UCSD-AML1 (cell line): ENCODE results near the gene DGKZ.

Experiments used
- DNase-seq: peaks from one replicate; lab custom pipeline; 2025; ENCODE audit not compliant: unreplicated experiment; lab: John Stamatoyannopoulos, UW

The DGKZ gene

DNA sequence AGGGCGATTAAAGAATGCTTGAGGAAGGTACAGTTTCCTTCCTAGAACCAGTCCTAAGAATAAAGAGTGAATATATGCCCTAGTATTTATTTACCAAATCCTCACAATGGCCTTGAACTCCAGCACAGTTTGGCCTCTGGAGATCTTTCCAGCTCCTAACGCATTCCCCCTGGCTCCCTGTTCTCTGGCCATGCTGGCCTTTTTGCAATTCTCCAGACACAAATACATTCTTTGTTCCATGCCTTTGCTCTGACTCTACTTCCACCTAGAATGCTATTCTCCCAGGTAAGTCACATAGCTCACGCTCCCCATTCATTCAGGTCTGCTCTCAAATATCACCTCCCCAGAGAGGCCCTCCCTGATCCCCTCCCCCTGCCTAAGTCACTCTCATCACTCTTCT lies 3.7 kb upstream of the DGKZ start:
- DNase-seq, result no peak

- DNase-seq, result peak; percentile 89
These were observed 2.1 kb upstream of the DGKZ start for GRCh38 chr11:46345131-46345597.

GRCh38 chr11:46345881-46346484 lies 1.3 kb upstream of the DGKZ start:
- DNase-seq, result peak; percentile 39

- DNase-seq, result no peak
These were observed 511 bp downstream of the DGKZ start for GRCh38 chr11:46347637-46348311.

- DNase-seq, result peak; percentile 58
These were observed 1.5 kb downstream of the DGKZ start for GRCh38 chr11:46348566-46349401.

DNA sequence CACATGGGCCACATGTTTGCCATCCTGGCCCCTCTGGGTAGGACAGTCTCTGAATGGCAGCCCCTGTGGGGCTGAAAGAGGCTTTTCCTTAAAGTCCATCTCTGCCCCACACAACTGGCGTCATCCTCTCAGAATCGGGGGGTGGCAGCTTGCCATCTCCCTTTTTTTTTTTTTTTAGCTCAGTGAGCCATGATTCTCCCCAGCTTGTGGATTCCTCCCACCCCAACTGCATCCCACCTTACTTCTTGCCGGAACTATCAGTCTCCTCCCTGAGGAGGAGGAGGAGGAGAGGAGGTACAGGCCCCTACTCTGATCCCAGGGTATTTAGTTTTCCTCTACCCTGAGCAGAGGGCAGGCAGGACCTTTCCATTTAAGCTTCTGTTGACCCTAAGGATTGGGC lies 3.4 kb downstream of the DGKZ start:
- no peak for DNase-seq

GRCh38 chr11:46351148-46351547 lies 3.9 kb downstream of the DGKZ start:
- no peak for DNase-seq

DNA sequence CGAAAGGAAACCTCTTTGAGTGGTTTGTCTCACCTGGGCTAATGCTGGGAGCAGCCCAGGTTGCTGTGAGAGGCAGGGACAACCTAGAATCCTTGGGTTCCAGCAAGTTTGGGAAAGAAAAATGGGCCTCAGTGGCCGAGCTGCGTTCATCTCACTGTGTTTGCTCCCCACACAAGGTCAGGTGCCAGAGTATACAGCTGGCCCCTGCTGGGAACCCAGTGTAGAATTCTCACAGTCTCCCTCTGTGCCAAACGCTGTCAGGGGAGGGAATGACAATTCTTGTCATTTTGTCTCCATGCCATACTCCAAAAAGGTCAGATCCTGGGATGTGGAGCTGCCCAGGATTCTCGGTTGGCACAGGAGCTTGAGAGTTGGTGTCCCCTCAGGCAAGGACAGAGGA lies 4.3 kb downstream of the DGKZ start:
- DNase-seq, result no peak

DNA sequence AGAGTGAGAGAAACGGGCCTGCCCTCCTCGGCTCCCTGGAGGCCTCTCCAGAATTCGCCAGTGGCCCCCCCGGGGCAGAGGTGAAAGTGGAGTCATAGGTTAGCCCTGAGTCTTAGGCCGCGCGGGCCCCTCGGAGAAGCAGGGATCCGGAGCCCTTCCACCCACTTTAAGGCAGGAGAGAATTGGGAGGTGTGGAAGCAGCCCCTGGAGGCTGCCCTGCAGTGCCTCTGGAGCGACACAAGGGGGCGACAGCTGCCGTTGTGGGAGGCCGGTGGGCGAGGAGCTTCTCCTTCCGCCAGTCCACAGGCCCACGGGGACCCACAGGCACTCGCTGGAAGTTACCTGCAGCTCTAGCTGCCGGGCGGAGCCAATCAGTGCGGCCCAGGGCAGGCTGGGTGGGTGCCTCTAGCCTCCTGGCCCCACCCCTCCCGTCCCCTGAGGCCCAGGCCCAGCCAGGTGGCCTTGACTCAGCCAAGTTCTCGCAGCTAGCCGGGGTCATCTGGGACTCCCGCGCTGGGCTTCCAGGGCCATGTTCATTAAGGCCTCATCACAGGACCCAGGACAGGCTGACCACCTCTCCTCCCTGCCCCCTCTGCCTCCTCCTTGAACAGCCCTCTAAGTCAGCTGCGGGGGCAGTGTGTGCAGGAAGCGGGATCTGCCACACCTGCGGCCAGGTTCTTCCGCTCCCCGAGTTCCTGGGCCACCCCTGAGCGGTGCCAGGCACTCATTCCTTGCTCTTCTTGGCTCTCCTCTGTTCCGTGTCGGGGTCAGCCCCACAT lies 5.0 kb downstream of the DGKZ start:
- DNase-seq, result peak; percentile 39

DNA sequence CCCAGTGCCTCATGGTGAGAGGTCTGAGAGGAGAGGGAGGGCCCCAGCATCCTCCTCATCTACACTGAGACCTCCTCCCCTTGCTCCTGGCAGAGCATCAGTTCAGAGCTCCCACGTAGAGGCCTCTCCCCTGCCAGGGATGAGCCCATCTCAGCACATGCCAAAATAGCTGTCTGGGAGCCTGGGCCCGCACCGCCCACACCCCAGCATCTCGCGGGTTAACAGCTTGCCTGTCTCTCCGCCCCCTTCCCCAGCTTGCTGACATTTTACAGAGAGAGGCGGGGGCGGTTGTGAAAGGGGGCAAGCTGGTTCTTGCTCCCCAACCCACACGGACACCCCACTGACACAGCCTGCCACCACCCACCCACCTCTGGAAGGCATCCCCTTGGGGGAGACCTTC lies 6.4 kb downstream of the DGKZ start:
- DNase-seq, result no peak

DNA sequence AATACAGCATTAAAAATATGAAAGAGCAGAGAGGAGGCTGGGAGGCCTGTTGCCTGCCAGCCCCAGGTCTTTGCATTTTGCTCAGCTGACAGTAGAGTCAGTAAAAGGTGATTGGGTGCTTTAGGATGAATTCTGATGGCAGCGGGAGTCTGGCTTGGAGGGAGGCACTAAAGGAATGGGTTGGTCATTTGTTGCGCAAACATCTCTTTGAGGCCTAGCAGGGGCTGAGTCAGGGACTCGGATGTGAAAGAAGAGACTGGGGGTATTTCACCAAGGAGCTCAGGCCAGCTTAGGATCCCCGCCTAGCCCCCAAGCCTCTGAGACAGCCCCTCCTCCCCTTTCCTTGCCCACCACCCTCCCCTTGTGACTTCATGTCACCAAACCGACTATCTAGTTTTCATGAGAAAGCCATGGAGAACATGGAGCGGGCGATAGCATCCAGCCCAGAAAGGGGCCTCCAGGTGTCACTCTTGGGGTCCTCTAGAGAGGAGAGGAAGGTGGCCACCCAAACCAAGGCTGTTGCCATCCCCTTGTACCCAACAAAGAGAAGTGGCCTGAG lies 9.7 kb downstream of the DGKZ start:
- DNase-seq, result no peak

GRCh38 chr11:46357483-46357936 lies 10.2 kb downstream of the DGKZ start:
- DNase-seq, result no peak

GRCh38 chr11:46359953-46360352 lies 12.7 kb downstream of the DGKZ start:
- DNase-seq, result no peak

- no peak for DNase-seq
These were observed 13.6 kb downstream of the DGKZ start for GRCh38 chr11:46360878-46361277.

DNA sequence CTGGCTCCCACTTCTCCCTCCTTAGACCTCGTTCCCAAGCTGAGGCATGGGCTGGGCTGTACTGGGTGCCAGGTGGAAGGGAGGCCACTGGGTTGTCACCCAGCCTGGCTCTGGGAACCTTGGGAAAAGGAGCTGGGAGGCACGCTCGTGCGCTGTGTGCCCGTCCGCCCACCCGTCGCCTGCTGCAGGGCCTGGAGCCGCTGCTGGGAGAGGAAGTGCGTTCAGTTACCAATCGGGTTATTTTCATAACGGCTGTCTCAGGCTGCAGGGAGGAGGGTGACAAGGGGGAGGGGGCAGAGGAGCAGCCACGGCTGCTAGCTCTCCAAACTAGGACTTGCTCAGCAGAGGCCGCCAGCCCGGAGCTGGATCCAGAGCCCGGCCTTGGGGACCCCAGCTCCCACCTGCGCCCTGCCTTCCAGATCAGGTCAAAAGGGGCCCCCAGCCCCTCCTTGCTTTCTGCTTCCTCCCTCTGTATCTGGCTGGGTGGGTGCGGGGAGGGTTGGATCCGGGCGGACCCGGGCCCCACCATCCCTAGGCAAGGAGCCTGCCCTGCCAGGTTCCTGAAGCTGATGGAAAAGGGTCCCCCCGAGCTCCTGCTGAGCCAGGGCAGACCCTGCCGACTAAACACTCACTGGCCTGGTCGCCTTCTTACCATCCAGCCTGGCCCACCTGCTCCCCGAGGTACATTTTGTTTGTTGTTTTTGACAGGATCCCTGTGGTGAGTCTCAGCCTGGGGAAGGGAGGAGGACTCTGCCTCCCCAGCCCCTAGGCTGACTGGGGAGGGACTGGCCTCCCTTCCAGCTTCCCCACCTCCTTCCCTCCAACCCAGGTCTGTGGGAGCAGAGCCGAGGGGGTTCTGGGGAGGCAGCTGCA lies 14.3 kb downstream of the DGKZ start:
- DNase-seq, result peak; percentile 60

DNA sequence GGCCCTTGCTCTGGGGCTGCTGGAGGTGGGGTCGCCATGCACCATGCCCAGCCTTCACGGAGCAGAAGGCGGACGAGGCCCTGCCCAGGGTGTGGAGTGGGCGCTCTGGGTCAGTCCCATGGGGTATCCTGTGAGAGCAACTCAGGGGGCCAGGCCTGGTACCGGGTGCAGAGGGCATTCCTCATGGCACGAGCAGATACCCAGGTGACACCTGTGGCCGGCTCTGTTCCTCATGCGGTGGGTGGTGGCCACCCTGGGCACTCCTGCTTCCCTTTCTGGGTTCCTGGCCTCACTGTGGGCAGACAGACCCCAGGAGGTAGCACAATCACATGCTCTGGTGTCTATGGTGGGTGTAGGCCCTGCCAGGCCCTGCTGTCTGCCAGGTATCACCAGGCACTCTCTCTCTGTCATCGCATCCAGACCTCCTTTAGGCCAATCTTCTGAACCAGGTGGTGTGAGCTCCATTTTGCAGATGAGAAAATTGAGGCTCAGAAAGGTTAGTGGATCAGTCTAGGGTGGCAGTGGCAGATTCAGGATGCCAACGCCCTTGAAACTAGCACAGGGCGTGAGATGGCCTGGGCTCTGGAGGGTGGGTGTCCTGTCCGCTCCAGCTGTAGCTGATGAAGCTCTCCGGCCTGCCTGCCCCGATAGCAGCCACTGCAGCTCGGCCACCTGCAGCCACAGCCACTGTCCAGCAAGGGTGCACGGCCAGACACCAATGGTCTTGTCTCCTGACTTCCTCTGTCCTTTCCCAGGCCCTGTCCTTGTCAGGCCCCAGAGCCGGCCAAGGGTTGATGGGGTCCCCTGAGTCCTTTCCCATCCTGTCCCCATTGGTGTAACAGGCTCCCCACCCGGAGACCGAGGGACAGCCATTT lies 15.1 kb downstream of the DGKZ start:
- no peak for DNase-seq

DNA sequence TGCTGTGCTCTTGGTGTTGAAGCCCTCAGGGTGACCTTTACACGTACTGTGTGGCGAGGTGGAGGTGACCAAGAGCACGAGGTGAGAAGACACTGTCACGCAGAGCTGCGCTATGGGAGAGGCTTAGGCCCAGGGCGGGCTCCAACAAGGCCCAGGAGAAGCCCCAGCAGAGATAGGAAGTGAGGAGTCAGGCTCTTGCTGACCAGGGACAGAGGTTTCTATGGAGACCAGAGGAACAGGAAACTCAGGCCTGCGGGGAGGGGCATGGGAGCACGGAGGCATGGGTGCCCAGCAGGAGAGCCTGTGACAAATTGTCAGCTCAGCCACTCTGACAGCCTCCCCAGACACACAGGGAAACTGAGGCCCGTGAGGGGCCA lies 15.8 kb downstream of the DGKZ start:
- no peak for DNase-seq

DNA sequence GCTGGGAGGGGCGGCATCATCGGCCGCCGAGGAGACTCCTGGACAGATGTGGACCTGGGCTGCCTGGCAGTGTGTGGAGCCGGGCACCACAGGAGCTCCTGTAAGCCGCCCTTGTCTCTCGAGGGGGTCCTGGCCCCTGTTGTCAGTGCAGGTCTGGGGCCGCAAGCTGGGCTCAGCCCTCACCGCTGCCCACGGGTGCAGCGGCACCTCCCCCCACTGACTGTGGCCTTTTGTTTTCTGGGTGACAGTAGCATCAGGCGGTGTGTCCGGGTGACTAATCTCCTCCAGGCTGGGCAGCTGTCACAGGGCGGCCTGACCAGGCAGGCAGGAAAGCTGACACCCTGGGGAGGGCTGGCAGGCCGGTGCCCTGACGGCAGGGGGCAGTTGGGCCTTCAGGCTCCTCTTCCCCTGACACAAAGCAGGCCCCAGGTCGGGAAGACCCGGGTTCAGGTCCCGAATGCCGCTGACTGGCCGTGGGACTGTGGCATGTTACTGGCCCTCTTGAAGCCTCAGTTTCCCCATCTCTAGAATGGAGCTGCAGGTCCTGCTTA lies 16.3 kb downstream of the DGKZ start:
- DNase-seq, result no peak

DNA sequence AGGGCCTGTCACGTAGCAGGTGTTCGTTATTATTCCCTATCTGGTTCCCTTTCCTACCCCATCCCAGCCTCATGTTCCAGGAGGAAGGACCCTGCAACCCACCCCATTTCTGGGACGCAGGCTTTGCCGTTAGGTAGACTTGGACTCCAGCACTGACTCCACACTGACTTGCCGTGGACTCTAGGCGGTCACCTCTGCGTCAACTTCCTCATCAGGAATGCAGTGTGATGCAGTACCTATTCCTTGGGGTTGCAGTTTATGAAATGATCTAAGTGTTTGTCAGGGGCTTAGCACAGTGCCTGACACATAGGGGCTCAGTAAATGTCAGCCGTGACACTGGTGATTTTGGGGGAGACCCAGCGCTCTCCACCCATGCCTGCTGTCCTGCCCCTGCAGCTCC lies 16.8 kb downstream of the DGKZ start:
- DNase-seq, result no peak
